Ovary (tissue), 3 donors: ENCODE data around the gene BMP2K.

Source experiments
- CTCF ChIP-seq, 3 donors: fragments of 450-650 bp in 2 of 3; fragments of 200-600 bp in 1 of 3; IDR thresholded peaks; one replicate each; pipeline versions ENCODE4 v1.5.1 to v1.8.0; 2016 to 2022; ENCODE audit warnings: antibody characterized with exemption in 3 of 3, mild to moderate bottlenecking in 1 of 3
- EP300 ChIP-seq: sonication (generic); formaldehyde crosslinking; IDR thresholded peaks from one replicate; pipeline ENCODE4 v1.6.1; 2017; ENCODE audit warnings: antibody characterized with exemption
- POLR2A ChIP-seq: fragments of 450-650 bp; IDR thresholded peaks from one replicate; pipeline ENCODE4 v1.6.1; 2017; ENCODE audit warnings: antibody characterized with exemption, mild to moderate bottlenecking, moderate library complexity
- donor health status: DM: no; HTN: no; CAD: no.

DNA sequence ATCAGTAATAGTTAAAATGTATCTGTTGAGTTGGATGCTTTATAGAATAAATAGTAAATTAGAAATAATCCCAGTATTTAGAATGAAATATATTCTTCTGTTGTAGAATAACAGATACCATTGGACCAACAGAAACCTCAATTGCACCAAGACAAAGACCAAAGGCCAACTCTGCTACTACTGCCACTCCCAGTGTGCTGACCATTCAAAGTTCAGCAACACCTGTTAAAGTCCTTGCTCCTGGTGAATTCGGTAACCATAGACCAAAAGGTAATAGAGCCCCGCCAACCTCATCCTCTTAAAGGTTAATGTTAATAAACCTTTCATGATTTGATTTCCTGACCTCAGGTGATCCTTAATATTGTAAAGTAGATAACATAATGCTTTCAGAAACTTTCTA is 89.3 kb downstream of the BMP2K start:
- TF ChIP-seq CTCF (IDR thresholded peaks at IDR 0.05) = no peak
- no peak for TF ChIP-seq EP300
- no peak for TF ChIP-seq POLR2A
